Measurements from ENCODE around the gene PRKAR1B.

The PRKAR1B gene

DNA sequence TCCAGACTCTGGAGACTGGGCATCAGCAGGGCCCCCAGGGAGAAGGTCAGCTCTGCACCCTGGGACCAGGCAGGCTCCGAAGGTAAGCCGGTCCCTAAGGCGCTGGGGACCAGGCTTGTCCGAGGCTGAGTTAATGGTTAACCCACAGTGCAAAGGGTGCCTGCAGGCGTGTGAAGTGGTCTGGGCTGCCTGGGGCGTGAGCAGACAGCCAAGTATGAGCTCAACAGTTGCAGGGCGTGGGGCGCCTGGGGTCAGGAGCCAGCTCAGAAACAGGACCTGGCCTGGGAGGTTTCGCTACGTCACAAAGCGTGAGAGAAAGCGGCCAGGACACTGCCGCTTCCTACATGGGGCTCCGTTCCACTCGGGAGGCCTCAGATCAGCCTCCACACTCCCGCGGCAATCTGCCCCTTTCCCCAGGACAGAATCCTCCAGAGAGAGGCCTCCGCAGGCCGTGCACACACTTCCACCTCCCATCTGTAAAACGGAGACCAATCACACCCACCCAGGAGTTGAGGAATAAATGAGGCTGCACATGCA lies 223.4 kb downstream of the PRKAR1B start:
- DNase-seq: no peak

DNA sequence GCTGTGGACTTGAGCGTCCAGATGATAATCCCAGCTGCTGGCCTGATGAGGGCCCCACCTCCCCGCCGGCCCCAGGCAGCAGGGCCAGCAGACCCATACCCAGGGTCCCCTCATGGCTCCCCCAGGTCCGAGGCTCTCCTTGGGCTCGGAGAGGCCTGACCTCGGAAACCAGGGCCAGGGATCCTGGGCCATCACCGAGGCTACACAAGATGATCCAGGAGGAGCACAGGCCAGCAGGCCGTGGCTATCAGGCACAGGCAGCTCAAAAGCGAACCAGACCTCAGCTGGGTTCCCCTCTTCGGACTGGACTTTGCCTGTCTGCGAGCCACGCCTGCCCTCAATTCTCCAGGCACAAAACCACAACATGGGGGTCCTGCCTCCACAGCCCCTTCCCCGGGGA lies 224.8 kb downstream of the PRKAR1B start:
- no peak for DNase-seq

DNA sequence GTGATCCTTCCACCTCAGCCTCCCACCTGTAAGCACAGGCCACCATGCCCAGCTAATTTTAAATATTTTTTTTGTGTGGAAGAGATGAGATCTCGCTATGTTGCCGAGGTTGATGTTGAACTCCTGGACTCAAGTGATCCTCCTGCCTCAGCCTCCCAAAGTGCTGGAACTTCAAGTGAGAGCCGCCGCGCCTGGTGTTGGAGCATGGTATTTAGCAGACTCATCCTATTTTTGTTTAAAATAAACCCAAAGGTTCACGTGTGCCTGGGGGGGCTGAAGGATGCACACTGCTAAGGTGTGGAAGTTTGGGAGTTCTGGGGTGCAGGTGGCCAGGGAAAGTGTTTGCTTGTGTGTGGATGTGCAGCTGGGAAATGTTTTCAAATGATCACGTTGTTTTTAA lies 225.6 kb downstream of the PRKAR1B start:
- DNase-seq: no peak

- no peak for DNase-seq
These were observed 226.3 kb downstream of the PRKAR1B start for GRCh38 chr7:500521-501420.

DNA sequence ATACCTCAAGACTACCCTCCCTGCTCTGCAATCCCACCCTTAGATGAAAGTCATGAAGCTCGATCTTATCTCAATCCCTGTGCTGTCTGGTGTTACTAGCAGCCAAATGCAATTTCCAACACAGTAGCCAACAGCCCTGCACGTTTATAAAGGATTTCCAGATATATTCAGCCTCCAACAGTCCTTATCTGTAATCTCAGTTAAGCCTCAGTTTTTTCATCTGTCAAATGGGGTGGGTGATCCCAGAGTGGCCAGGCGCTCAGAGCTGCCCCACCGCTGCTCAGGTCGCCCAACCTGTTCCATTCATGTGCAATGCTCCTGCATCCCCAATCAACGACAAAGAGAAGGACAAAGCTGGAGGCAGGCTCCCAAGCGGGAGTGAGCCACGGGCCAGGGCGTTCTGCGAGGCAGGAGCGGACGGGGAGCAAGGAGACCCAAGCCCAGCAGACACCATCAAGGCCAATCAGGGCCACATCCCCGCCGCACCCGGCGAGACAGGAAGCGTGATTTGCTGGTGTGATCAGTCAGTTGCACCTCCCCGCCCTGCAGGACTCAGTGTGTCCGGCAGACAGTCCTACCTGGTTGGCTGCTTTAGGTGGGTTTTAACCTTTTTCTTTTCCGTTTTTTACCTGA lies 227.1 kb downstream of the PRKAR1B start:
- DNase-seq: no peak

Data from stimulated activated CD4-positive, alpha-beta T cell treated with anti-CD3 and anti-CD28 coated beads, Interleukin-2, amount 100 ng/mL, for 24 hours (primary cell).